ENCODE results near the gene CCM2. TPM values are rescaled to one million over a fixed set of nuclear protein-coding genes. Genes with fewer than 3 reads are reported as not detected.

Gene CCM2
- polyA plus RNA-seq, 1 donor from 2014 or later: 25.8 TPM

GRCh38 chr7:45117582-45117981 lies 117.6 kb downstream of the CCM2 start:
- Histone ChIP-seq H3K4me2 (ENCODE audit: low read length) (no peak overlapping the region), H3K9me3 (ENCODE audit: low read length) (no peaks in the 10 kb centered on the region), H2AFZ (ENCODE audit: low read depth, low read length) (no peak overlapping the region), H3K4me3 (ENCODE audit: low read length) (no peak overlapping the region), H3K79me2 (replicated peaks; ENCODE audit: insufficient read depth, low read length) (no peaks in the 10 kb centered on the region), H3K27me3 (ENCODE audit: insufficient read depth, low read depth, low read length) (no peaks in the 10 kb centered on the region), H3K9ac (ENCODE audit: low read length) (no peak overlapping the region), H3K36me3 (ENCODE audit: insufficient read depth, low read length) (no peaks in the 10 kb centered on the region), H3K9me2 (ENCODE audit: insufficient read depth, low read length) (no peaks in the 10 kb centered on the region), H4K20me1 (ENCODE audit: insufficient read depth) (no peaks in the 10 kb centered on the region), H3F3A (ENCODE audit: insufficient read depth, low read length, poor library complexity, severe bottlenecking) (no peaks in the 10 kb centered on the region), H3K27ac (ENCODE audit: low read length) (no peak overlapping the region)
- TF ChIP-seq EZH2 (IDR thresholded peaks at IDR 0.05; ENCODE audit: borderline replicate concordance, insufficient read depth, low read length, poor library complexity, severe bottlenecking): no peak
- TF ChIP-seq MXI1 (conservative IDR thresholded peaks at IDR 0.05; ENCODE audit: poor library complexity, severe bottlenecking): no peak
- no peak for TF ChIP-seq POLR2AphosphoS5 (IDR thresholded peaks at IDR 0.05)
- TF ChIP-seq EP300 (conservative IDR thresholded peaks at IDR 0.05; ENCODE audit: poor library complexity, severe bottlenecking): no peak
- TF ChIP-seq REST (IDR thresholded peaks at IDR 0.05; ENCODE audit: borderline replicate concordance): no peak
- no peak for TF ChIP-seq SMC3 (conservative IDR thresholded peaks at IDR 0.05; ENCODE audit: poor library complexity)
- no peak for TF ChIP-seq RAD21 (conservative IDR thresholded peaks at IDR 0.05)
- TF ChIP-seq TAF1 (IDR thresholded peaks at IDR 0.05; ENCODE audit: low read depth): no peak
- no peak for TF ChIP-seq CTCF (IDR thresholded peaks at IDR 0.05; ENCODE audit: poor library complexity, severe bottlenecking)

GRCh38 chr7:45118292-45118691 lies 118.3 kb downstream of the CCM2 start:
- Histone ChIP-seq H3K36me3 (ENCODE audit: insufficient read depth, low read length) (no peaks in the 10 kb centered on the region), H3K79me2 (replicated peaks; ENCODE audit: insufficient read depth, low read length) (no peaks in the 10 kb centered on the region), H3K9me3 (ENCODE audit: low read length) (no peaks in the 10 kb centered on the region), H3K9me2 (ENCODE audit: insufficient read depth, low read length) (no peaks in the 10 kb centered on the region), H3K4me3 (ENCODE audit: low read length) (no peak overlapping the region), H3K9ac (ENCODE audit: low read length) (no peak overlapping the region), H3K27ac (ENCODE audit: low read length) (no peak overlapping the region), H4K20me1 (ENCODE audit: insufficient read depth) (no peaks in the 10 kb centered on the region), H3K4me2 (ENCODE audit: low read length) (no peak overlapping the region), H2AFZ (ENCODE audit: low read depth, low read length) (no peak overlapping the region), H3K27me3 (ENCODE audit: insufficient read depth, low read depth, low read length) (no peaks in the 10 kb centered on the region), H3F3A (ENCODE audit: insufficient read depth, low read length, poor library complexity, severe bottlenecking) (no peaks in the 10 kb centered on the region)
- TF ChIP-seq POLR2AphosphoS5 (IDR thresholded peaks at IDR 0.05) (no peak), EZH2 (IDR thresholded peaks at IDR 0.05; ENCODE audit: borderline replicate concordance, insufficient read depth, low read length, poor library complexity, severe bottlenecking) (no peak)

- Histone ChIP-seq H4K20me1 (ENCODE audit: insufficient read depth) (no peaks in the 10 kb centered on the region), H3K79me2 (replicated peaks; ENCODE audit: insufficient read depth, low read length) (no peaks in the 10 kb centered on the region), H3K27me3 (ENCODE audit: insufficient read depth, low read depth, low read length) (no peaks in the 10 kb centered on the region), H3K36me3 (ENCODE audit: insufficient read depth, low read length) (no peaks in the 10 kb centered on the region), H3K27ac (ENCODE audit: low read length) (no peak overlapping the region), H3K4me2 (ENCODE audit: low read length) (no peak overlapping the region), H2AFZ (ENCODE audit: low read depth, low read length) (no peak overlapping the region), H3K9me3 (ENCODE audit: low read length) (no peaks in the 10 kb centered on the region), H3K9me2 (ENCODE audit: insufficient read depth, low read length) (no peaks in the 10 kb centered on the region), H3K4me3 (ENCODE audit: low read length) (no peak overlapping the region), H3K9ac (ENCODE audit: low read length) (no peak overlapping the region), H3F3A (ENCODE audit: insufficient read depth, low read length, poor library complexity, severe bottlenecking) (no peaks in the 10 kb centered on the region)
- TF ChIP-seq TAF1 (IDR thresholded peaks at IDR 0.05; ENCODE audit: low read depth) (no peak), REST (IDR thresholded peaks at IDR 0.05; ENCODE audit: borderline replicate concordance) (no peak), EP300 (conservative IDR thresholded peaks at IDR 0.05; ENCODE audit: poor library complexity, severe bottlenecking) (no peak)
Measured at GRCh38 chr7:45118889-45119331, 118.9 kb downstream of the CCM2 start.
